Astrocyte (in vitro differentiated cells and primary cell): Measurements from ENCODE around the gene NLRP9.

ENCODE experiments used
- EZH2 ChIP-seq: IDR thresholded peaks from 2 replicates; pipeline ENCODE4 v1.6.1; 2012; ENCODE audit warnings: mild to moderate bottlenecking, low read length, inconsistent platforms; ENCODE audit not compliant: insufficient read depth
- TF ChIP-seq, protein P1 (sequence below): IDR thresholded peaks from 2 replicates; pipeline ENCODE4 v1.5.1; 2011; ENCODE audit warnings: low read depth, mild to moderate bottlenecking, inconsistent platforms, low read length, moderate library complexity; ENCODE audit not compliant: insufficient read depth

DNA sequence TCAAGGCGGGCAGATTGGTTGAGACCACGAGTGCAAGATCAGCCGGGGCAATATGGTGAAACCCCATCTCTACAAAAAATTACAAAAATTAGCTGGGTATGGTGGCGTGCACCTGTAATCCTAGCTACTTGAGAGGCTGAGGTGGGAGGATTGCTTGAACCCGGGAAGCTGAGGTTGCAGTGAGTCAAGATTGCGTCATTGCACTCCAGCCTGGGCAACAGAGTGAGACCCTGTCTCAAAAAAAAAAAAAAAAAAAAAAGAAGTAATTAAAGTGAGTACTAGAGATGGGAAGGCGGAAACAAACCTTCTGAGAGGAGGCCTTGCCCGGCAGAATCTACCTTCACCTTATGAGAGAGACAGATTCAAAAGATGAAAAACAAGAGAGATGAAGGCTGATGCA, 14.7 kb downstream of the NLRP9 start:
- no peak for TF ChIP-seq EZH2
- TF ChIP-seq, protein P1, sequence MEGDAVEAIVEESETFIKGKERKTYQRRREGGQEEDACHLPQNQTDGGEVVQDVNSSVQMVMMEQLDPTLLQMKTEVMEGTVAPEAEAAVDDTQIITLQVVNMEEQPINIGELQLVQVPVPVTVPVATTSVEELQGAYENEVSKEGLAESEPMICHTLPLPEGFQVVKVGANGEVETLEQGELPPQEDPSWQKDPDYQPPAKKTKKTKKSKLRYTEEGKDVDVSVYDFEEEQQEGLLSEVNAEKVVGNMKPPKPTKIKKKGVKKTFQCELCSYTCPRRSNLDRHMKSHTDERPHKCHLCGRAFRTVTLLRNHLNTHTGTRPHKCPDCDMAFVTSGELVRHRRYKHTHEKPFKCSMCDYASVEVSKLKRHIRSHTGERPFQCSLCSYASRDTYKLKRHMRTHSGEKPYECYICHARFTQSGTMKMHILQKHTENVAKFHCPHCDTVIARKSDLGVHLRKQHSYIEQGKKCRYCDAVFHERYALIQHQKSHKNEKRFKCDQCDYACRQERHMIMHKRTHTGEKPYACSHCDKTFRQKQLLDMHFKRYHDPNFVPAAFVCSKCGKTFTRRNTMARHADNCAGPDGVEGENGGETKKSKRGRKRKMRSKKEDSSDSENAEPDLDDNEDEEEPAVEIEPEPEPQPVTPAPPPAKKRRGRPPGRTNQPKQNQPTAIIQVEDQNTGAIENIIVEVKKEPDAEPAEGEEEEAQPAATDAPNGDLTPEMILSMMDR: no peak
